Right lobe of liver (tissue), 4 donors: ENCODE data around the gene TERT.

ENCODE experiments used
- POLR2A ChIP-seq: fragments of 450-650 bp; IDR thresholded peaks from one replicate; pipeline ENCODE4 v1.6.1; 2017; ENCODE audit warnings: antibody characterized with exemption, mild to moderate bottlenecking
- TF ChIP-seq, protein P1 (sequence below), 4 donors: fragments of 200-600 bp in 3 of 4; fragments of 450-650 bp in 1 of 4; IDR thresholded peaks; one replicate each; pipeline versions ENCODE4 v1.5.1 to v1.8.0; 2016 to 2022; ENCODE audit warnings: antibody characterized with exemption in 4 of 4, mild to moderate bottlenecking in 2 of 4
- donor health status: DM: no; HTN: no; CAD: no.
- donor health status: DM: no; HTN: no; CAD: no.
- donor health status: DM: no; HTN: yes; CAD: no.

GRCh38 chr5:1259806-1260480 lies 34.9 kb downstream of the TERT start:
- TF ChIP-seq, protein P1, sequence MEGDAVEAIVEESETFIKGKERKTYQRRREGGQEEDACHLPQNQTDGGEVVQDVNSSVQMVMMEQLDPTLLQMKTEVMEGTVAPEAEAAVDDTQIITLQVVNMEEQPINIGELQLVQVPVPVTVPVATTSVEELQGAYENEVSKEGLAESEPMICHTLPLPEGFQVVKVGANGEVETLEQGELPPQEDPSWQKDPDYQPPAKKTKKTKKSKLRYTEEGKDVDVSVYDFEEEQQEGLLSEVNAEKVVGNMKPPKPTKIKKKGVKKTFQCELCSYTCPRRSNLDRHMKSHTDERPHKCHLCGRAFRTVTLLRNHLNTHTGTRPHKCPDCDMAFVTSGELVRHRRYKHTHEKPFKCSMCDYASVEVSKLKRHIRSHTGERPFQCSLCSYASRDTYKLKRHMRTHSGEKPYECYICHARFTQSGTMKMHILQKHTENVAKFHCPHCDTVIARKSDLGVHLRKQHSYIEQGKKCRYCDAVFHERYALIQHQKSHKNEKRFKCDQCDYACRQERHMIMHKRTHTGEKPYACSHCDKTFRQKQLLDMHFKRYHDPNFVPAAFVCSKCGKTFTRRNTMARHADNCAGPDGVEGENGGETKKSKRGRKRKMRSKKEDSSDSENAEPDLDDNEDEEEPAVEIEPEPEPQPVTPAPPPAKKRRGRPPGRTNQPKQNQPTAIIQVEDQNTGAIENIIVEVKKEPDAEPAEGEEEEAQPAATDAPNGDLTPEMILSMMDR (IDR thresholded peaks at IDR 0.05), result no peak
- no peak for TF ChIP-seq POLR2A
